GM18907 (cell line): ENCODE results near the gene G6PC1.
"Not testable (repeated sequence)": the region's sequence is repeated elsewhere in the genome, so short reads cannot be mapped to it uniquely, and the experiment has no call there.

Source experiments
- ATAC-seq: cut with Tn5 transposase; IDR thresholded peaks from one replicate; pipeline ENCODE4 v1.9.1; 2021; ENCODE audit warnings: mild to moderate bottlenecking, moderate library complexity; ENCODE audit not compliant: unreplicated experiment

Gene G6PC1

GRCh38 chr17:42900460-42901331 is at the start of gene G6PC1:
G6PC1 (plus strand) TSS chr17:42900799; CDS start chr17:42900877, 78 bp downstream.
- ATAC-seq, result no peak

DNA sequence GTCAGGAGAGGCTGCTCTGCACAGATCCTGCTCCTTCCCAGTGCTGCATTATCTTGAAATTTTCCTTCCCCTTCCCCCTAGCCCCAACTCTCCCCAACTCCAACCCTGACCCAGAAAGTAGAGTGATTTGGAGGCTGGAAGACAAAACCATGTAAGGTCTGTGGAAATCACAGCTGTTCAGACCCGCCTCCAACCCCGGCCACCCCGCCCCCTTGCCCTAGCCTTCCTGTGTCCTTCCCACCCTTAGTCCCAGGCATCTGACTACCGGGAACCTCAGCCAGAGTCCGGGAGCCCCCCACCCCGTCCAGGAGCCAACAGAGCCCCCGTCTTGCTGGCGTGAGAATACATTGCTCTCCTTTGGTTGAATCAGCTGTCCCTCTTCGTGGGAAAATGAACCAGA is 49.6 kb upstream of the G6PC1 start, which contains the start of gene AOC3:
Gene AOC3 (plus strand): TSS at position 246 of the 400 bp plus-strand sequence. CDS start 145 bp downstream, at position 391.
- ATAC-seq, result no peak

DNA sequence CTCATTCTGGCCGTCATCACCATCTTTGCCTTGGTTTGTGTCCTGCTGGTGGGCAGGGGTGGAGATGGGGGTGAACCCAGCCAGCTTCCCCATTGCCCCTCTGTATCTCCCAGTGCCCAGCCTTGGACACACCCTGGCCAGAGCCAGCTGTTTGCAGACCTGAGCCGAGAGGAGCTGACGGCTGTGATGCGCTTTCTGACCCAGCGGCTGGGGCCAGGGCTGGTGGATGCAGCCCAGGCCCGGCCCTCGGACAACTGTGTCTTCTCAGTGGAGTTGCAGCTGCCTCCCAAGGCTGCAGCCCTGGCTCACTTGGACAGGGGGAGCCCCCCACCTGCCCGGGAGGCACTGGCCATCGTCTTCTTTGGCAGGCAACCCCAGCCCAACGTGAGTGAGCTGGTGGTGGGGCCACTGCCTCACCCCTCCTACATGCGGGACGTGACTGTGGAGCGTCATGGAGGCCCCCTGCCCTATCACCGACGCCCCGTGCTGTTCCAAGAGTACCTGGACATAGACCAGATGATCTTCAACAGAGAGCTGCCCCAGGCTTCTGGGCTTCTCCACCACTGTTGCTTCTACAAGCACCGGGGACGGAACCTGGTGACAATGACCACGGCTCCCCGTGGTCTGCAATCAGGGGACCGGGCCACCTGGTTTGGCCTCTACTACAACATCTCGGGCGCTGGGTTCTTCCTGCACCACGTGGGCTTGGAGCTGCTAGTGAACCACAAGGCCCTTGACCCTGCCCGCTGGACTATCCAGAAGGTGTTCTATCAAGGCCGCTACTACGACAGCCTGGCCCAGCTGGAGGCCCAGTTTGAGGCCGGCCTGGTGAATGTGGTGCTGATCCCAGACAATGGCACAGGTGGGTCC is 49.0 kb upstream of the G6PC1 start:
- ATAC-seq, result not testable (repeated sequence)

DNA sequence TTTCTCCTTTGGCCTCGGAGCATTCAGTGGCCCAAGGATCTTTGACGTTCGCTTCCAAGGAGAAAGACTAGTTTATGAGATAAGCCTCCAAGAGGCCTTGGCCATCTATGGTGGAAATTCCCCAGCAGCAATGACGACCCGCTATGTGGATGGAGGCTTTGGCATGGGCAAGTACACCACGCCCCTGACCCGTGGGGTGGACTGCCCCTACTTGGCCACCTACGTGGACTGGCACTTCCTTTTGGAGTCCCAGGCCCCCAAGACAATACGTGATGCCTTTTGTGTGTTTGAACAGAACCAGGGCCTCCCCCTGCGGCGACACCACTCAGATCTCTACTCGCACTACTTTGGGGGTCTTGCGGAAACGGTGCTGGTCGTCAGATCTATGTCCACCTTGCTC is 48.2 kb upstream of the G6PC1 start:
- ATAC-seq, result no peak

DNA sequence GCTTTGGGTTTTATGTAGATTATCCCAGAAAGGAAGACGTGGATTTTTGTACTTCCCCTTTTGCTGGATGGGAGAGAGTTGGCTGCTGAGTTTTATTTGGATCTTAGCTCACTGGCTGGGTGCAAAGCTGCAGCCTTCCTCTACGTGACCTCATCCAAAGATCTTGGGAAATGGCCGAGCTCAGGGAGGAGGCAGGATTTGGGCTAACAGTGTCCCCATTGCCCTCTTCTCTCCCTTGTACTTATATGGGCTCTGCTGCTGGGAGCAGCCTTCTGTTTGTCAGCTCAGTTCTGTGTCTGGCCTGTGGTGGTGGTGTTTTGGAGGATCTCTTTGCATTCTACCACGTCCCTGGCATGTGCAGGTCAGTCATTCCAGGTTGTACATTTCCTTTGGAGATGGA is 47.6 kb upstream of the G6PC1 start:
- no peak for ATAC-seq

- no peak for ATAC-seq
These were observed 47.0 kb upstream of the G6PC1 start for GRCh38 chr17:42853597-42853967.

DNA sequence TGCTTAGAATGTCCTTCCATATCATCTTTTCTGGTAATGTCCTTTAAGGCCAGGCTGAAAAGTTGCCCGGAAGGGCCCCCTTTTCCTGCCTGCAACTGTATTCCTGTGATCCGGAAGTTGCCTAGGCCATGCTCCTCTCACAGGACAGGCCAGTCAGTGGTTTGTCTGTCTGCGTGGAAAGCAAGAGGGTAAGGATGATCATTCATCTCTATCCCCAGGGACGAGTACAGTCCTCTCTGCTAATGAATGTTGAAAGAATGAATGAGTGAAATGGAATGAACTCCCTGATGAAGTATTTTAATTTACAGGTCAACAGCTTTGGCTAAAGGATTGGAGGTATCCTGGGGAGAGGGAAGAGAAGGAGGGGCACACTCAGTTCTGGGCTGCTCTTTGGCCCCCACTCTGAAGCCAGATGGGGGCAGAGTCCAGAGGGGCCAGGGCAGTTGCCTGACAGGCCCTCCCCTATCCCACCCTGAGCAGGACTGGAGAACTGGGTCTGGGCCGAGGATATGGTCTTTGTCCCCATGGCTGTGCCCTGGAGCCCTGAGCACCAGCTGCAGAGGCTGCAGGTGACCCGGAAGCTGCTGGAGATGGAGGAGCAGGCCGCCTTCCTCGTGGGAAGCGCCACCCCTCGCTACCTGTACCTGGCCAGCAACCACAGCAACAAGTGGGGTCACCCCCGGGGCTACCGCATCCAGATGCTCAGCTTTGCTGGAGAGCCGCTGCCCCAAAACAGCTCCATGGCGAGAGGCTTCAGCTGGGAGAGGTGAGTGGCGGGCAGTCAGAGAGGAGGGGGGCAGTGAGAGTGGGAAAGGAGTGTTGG is 46.4 kb upstream of the G6PC1 start:
- ATAC-seq, result no peak

- ATAC-seq, result no peak
These were observed 45.5 kb upstream of the G6PC1 start for GRCh38 chr17:42855048-42855596.

GRCh38 chr17:42856093-42856492 is 44.5 kb upstream of the G6PC1 start:
- ATAC-seq, result not testable (repeated sequence)

DNA sequence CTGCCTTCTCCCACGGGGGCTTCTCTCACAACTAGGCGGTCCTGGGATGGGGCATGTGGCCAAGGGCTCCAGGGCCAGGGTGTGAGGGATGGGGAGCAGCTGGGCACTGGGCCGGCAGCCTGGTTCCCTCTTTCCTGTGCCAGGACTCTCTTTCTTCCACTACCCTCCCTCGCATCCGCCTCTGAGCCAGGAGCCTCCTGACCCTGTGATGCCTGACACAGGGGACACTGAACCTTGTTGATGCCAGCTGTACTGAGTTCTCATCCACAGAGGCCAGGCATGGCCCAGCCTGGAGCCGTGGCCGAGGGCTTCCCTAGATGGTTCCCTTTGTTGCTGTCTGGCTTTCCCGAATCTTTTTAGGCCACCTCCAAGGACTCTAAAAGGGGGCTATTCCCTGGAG is 44.1 kb upstream of the G6PC1 start:
- not testable (repeated sequence) for ATAC-seq

GRCh38 chr17:42857389-42857788 is 43.2 kb upstream of the G6PC1 start:
- ATAC-seq, result no peak

DNA sequence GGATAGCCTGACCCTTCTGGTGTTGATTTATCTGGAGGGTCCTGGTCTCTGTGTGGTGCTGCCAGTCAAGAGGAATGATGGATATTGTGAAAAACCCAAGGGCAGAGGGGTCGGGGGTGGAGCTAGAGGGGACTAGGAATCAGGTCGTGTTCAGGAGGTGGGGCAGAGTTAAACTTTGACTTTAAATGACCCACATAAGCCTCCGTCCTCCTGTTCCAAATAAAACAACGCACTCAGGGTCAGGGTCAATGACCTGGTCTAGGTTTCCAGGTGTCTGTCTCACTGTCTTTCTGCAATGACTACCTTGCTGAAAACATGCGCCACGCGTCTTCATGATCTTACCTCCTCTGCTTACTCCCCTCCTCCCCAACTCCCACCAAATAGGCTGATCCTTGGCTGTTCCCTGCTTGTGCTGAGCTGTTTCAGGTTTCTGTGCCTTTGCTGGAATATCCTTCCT is 34.9 kb upstream of the G6PC1 start:
- no peak for ATAC-seq

DNA sequence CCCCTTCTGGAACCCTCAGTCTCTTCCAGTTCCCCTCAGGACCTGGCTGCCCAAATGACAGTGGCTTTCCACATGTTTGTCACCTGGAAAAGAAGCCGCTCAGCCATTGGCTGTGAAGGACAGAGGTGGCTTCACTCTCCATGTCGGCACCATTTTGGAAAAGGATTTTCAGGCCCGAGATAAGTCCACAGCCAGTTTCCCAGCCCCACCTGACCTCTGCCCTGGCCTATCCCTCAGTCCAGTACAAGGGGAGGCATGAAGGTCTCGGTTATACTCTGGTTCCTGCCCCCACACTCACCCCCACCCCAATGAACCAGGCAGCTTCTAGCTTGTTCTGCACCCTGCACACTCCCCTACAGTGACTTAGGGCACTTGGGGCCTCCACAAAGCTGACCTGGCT is 34.4 kb upstream of the G6PC1 start:
- ATAC-seq, result no peak

DNA sequence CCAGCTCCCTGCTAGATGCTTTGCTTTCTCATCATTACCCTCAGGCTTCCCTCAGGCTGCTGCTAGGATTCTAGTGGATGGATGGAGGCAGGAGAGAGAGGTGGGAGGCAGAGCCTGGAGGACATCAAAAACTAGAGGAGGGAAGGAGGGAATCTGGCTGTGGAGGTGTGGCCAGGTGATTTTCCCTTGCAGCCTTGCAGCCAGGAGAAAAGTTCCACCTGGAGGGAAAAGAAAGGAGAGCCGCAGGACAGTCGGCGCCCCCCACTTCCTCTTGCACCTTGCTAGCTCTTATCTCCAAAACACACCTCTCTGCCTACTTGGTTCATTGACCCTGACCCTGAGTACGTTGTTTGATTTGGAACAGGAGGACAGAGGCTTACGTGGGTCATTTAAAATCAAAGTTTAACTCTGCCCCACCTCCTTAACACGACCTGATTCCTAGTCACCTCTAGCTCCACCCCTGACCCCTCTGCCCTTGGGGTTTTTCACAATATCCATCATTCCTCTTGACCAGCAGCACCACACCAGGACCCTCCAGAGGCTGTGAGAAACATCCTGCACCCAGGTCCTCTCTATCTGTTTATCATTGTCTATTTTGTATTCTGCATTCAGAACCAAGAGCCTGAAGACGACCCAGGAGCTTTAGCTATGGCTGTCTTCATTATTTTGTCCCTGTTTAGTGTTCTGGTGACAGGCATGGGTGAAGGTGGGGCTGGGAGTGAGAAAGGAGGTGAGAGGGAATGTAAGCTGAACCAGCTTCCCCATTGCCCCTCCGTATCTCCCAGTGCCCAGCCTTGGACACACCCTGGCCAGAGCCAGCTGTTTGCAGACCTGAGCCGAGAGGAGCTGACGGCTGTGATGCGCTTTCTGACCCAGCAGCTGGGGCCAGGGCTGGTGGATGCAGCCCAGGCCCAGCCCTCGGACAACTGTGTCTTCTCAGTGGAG is 33.7 kb upstream of the G6PC1 start:
- no peak for ATAC-seq

- ATAC-seq, result not testable (repeated sequence)
These were observed 32.8 kb upstream of the G6PC1 start for GRCh38 chr17:42867694-42868261.

DNA sequence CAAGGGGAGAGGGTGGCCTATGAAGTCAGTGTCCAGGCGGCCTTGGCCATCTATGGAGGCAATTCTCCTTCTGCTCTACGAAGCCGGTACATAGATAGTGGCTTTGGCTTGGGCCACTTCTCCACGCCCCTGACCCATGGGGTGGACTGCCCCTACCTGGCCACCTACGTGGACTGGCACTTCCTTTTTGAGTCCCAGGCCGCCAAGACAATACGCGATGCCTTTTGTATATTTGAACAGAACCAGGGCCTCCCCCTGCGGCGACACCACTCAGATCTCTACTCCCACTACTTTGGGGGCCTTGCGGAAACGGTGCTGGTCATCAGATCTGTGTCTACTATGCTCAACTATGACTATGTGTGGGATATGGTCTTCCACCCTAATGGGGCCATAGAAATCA is 32.3 kb upstream of the G6PC1 start:
- ATAC-seq, result no peak

- ATAC-seq, result no peak
These were observed 29.0 kb upstream of the G6PC1 start for GRCh38 chr17:42871647-42872046.

- no peak for ATAC-seq
These were observed 28.2 kb upstream of the G6PC1 start for GRCh38 chr17:42872251-42872965.
